GM12801 (cell line): Measurements from ENCODE around the gene RPS19BP1.

Experiments
- TF ChIP-seq, protein P1 (sequence below): IDR thresholded peaks from one replicate; pipeline ENCODE4 v1.5.1; 2011; ENCODE audit warnings: control low read depth; ENCODE audit not compliant: insufficient read length; ENCODE audit errors: extremely low read depth

The RPS19BP1 gene

GRCh38 chr22:39545386-39546365, 13.1 kb upstream of the RPS19BP1 start:
- TF ChIP-seq, protein P1, sequence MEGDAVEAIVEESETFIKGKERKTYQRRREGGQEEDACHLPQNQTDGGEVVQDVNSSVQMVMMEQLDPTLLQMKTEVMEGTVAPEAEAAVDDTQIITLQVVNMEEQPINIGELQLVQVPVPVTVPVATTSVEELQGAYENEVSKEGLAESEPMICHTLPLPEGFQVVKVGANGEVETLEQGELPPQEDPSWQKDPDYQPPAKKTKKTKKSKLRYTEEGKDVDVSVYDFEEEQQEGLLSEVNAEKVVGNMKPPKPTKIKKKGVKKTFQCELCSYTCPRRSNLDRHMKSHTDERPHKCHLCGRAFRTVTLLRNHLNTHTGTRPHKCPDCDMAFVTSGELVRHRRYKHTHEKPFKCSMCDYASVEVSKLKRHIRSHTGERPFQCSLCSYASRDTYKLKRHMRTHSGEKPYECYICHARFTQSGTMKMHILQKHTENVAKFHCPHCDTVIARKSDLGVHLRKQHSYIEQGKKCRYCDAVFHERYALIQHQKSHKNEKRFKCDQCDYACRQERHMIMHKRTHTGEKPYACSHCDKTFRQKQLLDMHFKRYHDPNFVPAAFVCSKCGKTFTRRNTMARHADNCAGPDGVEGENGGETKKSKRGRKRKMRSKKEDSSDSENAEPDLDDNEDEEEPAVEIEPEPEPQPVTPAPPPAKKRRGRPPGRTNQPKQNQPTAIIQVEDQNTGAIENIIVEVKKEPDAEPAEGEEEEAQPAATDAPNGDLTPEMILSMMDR = no peak

DNA sequence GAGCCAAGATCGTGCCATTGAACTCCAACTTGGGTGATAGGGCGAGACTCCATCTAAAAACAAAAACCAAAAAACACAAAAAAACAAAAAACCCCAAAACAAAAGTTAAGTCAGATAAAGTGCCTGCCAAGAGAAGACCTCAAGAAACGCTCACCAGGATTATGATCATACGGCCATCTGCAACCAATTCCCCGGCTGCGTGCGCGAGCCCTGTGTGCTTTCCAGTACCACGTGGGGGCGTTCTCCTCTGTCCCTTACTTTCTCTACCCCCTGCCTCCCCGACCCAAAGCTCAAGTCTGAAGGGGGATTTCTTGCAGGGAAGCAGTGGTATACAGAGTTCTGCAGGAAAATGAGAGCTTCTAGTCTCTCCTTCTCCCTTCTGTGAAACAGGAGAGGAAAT, 10.5 kb upstream of the RPS19BP1 start:
- TF ChIP-seq, protein P1 = no peak

- TF ChIP-seq, protein P1 = no peak
These were observed 5.4 kb upstream of the RPS19BP1 start for GRCh38 chr22:39537975-39538374.

GRCh38 chr22:39536711-39537110, 4.2 kb upstream of the RPS19BP1 start:
- TF ChIP-seq, protein P1 = no peak

- TF ChIP-seq, protein P1 = no peak
These were observed 3.4 kb upstream of the RPS19BP1 start for GRCh38 chr22:39535831-39536449.

DNA sequence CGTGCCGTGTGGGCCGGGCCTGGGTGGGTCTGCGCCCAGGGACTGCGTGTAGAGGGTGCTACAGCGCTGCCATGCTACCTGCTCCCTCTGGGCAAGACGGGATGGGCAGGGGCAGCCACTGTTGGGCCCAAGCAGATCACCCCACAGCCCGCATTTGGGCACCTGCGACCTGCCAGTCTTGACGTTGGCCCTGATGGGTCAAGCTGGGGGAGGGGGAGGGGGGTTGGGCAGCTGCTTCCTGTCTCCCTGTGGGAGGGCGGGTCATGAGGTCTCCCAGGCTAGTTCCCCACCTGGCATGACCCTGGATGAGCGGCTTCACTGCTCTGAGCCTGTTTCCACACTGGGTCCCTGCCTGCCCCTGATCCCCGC, 2.8 kb upstream of the RPS19BP1 start:
- TF ChIP-seq, protein P1 = no peak

GRCh38 chr22:39534591-39535356, 2.2 kb upstream of the RPS19BP1 start:
- TF ChIP-seq, protein P1 = no peak
